Retina (tissue), 1 donor: Measurements from ENCODE around the gene GSTM4.

Experiments used
- DNase-seq: peaks from one replicate; pipeline ENCODE4 v3.0.0-alpha.2; 2016

Gene GSTM4

GRCh38 chr1:109655615-109656519, at the start of gene GSTM4:
GSTM4 (plus strand) TSS chr1:109656099; CDS start chr1:109656390, 291 bp downstream.
- peak; percentile 91 for DNase-seq

- DNase-seq, result no peak
These were observed 46.0 kb upstream of the GSTM4 start for GRCh38 chr1:109609881-109610280.

GRCh38 chr1:109610609-109611307, 45.1 kb upstream of the GSTM4 start:
- DNase-seq, result no peak

- DNase-seq, result no peak
These were observed 44.5 kb upstream of the GSTM4 start for GRCh38 chr1:109611308-109611990.

GRCh38 chr1:109613361-109614147, 42.3 kb upstream of the GSTM4 start:
- DNase-seq, result no peak

GRCh38 chr1:109615879-109616278, 40.0 kb upstream of the GSTM4 start:
- DNase-seq, result no peak

- DNase-seq, result no peak
These were observed 39.5 kb upstream of the GSTM4 start for GRCh38 chr1:109616391-109616790.

GRCh38 chr1:109617291-109617801, 38.6 kb upstream of the GSTM4 start:
- DNase-seq, result no peak

- no peak for DNase-seq
These were observed 37.0 kb upstream of the GSTM4 start for GRCh38 chr1:109618661-109619575.

- peak; percentile 81 for DNase-seq
These were observed 36.1 kb upstream of the GSTM4 start, which contains the start of the genes AMPD2 and GNAT2 for GRCh38 chr1:109619576-109620400. AMPD2 (plus strand) TSS chr1:109619837; CDS start chr1:109621176, 1,339 bp downstream. GNAT2 (minus strand) TSS chr1:109619616; CDS start chr1:109612870, 6,746 bp downstream.

GRCh38 chr1:109620401-109620791, 35.5 kb upstream of the GSTM4 start:
- DNase-seq, result peak; percentile 70

GRCh38 chr1:109620841-109621286, 35.0 kb upstream of the GSTM4 start:
- DNase-seq, result peak; percentile 78

GRCh38 chr1:109621379-109622136, 34.3 kb upstream of the GSTM4 start:
- DNase-seq, result no peak

GRCh38 chr1:109622137-109622892, 33.6 kb upstream of the GSTM4 start:
- no peak for DNase-seq

- no peak for DNase-seq
These were observed 33.0 kb upstream of the GSTM4 start for GRCh38 chr1:109622895-109623294.

- DNase-seq, result no peak
These were observed 32.2 kb upstream of the GSTM4 start for GRCh38 chr1:109623601-109624161.

GRCh38 chr1:109624201-109625010, 31.5 kb upstream of the GSTM4 start:
- peak; percentile 66 for DNase-seq
